Measurements from ENCODE around the gene MTHFS.

- TF ChIP-seq CTCF (IDR thresholded peaks at IDR 0.05; ENCODE audit: poor library complexity, severe bottlenecking), result peak; percentile 94
- peak; percentile 98 for TF ChIP-seq SMC3 (conservative IDR thresholded peaks at IDR 0.05; ENCODE audit: poor library complexity)
These were observed 43.1 kb downstream of the MTHFS start for GRCh38 chr15:79853492-79854328.
